ENCODE measurements around the gene CUL1.

DNA sequence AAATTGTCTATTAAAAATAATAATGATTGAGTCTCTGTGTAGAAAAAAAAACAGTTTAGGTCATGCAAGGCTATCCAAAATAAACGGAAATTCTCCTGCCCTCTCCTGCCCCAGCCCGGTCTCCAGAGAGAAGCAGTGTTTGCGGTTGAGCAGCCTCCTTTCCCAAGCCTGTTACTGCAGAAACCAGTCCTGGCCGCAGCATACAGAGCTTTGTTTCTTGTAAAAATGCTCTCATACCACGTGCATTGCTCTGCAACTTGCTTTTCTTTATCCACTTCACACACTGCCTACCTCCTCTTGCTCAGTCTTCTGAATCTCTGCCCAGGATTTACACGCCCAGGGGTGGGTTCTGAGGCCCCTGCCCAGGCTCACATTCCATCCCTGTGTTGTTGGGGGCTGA, 34.4 kb upstream of the CUL1 start:
- TF ChIP-seq, protein P1, sequence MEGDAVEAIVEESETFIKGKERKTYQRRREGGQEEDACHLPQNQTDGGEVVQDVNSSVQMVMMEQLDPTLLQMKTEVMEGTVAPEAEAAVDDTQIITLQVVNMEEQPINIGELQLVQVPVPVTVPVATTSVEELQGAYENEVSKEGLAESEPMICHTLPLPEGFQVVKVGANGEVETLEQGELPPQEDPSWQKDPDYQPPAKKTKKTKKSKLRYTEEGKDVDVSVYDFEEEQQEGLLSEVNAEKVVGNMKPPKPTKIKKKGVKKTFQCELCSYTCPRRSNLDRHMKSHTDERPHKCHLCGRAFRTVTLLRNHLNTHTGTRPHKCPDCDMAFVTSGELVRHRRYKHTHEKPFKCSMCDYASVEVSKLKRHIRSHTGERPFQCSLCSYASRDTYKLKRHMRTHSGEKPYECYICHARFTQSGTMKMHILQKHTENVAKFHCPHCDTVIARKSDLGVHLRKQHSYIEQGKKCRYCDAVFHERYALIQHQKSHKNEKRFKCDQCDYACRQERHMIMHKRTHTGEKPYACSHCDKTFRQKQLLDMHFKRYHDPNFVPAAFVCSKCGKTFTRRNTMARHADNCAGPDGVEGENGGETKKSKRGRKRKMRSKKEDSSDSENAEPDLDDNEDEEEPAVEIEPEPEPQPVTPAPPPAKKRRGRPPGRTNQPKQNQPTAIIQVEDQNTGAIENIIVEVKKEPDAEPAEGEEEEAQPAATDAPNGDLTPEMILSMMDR (IDR thresholded peaks at IDR 0.05), result no peak
- TF ChIP-seq POLR2A (IDR thresholded peaks at IDR 0.05), result no peak
- TF ChIP-seq POLR2AphosphoS5 (IDR thresholded peaks at IDR 0.05), result no peak

Measured in upper lobe of left lung (tissue), 4 donors.